Keratinocyte (primary cell): Measurements from ENCODE around the gene HCK.

ENCODE experiments used
- CTCF ChIP-seq, 3 experiments: IDR thresholded peaks in 1 of 3; conservative IDR thresholded peaks in 1 of 3; optimal IDR thresholded peaks in 1 of 3; 2 replicates in 2 of 3; 3 replicates in 1 of 3; pipeline versions ENCODE3 to v1.5.1; 2011; ENCODE audit warnings: low read length in 3 of 3, mild to moderate bottlenecking in 3 of 3, moderate library complexity in 2 of 3, control low read depth in 1 of 3, inconsistent platforms in 1 of 3; ENCODE audit not compliant: insufficient read depth in 2 of 3; ENCODE audit errors: extremely low read depth in 1 of 3
- EZH2 ChIP-seq: IDR thresholded peaks from one replicate; pipeline ENCODE4 v1.6.1; 2012; ENCODE audit warnings: inconsistent platforms, mild to moderate bottlenecking, low read length, moderate library complexity

GRCh38 chr20:32111156-32111686 lies 59.2 kb downstream of the HCK start:
- TF ChIP-seq CTCF (optimal IDR thresholded peaks at IDR 0.05 in 1 of 3, IDR thresholded peaks at IDR 0.05 in 1 of 3, conservative IDR thresholded peaks at IDR 0.05 in 1 of 3; ENCODE audit: extremely low read depth in 1 of 3, insufficient read depth in 2 of 3, low read length in 3 of 3) (no peak), EZH2 (no peak)
